Aorta (tissue), 5 donors: Measurements from ENCODE around the gene SPATA32. TPM values are rescaled to one million over a fixed set of nuclear protein-coding genes. Genes with fewer than 3 reads are reported as not detected.

Source experiments
- ATAC-seq: fragments of 200-7000 bp; cut with Tn5 transposase; one replicate; pipeline ENCODE4 v1.9.1; 2022; ENCODE audit warnings: moderate library complexity; ENCODE audit not compliant: low FRiP score
- DNase-seq, 2 donors: peaks; one replicate each; pipeline ENCODE4 v3.0.0-alpha.2; 2020
- H3K27ac ChIP-seq, 2 donors: one replicate each; pipeline ENCODE4 v1.5.1; 2013; ENCODE audit warnings: low read length in 2 of 2, mild to moderate bottlenecking in 2 of 2, moderate library complexity in 2 of 2, control low read depth in 1 of 2, inconsistent platforms in 1 of 2, low read depth in 1 of 2
- H3K27me3 ChIP-seq, 2 donors: one replicate each; pipeline ENCODE4 v1.6.1; 2013; ENCODE audit warnings: control low read depth in 1 of 2, low read length in 1 of 2, mild to moderate bottlenecking in 1 of 2, moderate library complexity in 1 of 2; ENCODE audit not compliant: insufficient read depth in 2 of 2, control insufficient read depth in 1 of 2
- H3K36me3 ChIP-seq, 2 donors: one replicate each; pipeline ENCODE4 v1.6.1; 2013; ENCODE audit warnings: control low read depth in 1 of 2, low read length in 1 of 2, mild to moderate bottlenecking in 1 of 2; ENCODE audit not compliant: insufficient read depth in 2 of 2, control insufficient read depth in 1 of 2
- H3K4me1 ChIP-seq, 2 donors: one replicate each; pipeline ENCODE4 v1.6.1; 2013; ENCODE audit warnings: low read length in 2 of 2, control low read depth in 1 of 2, mild to moderate bottlenecking in 1 of 2, moderate library complexity in 1 of 2; ENCODE audit not compliant: insufficient read depth in 2 of 2, control insufficient read depth in 1 of 2
- H3K4me3 ChIP-seq, 2 donors: one replicate each; pipeline ENCODE4 v1.5.1; 2013; ENCODE audit warnings: low read length in 2 of 2, control low read depth in 1 of 2, mild to moderate bottlenecking in 1 of 2
- H3K9me3 ChIP-seq: one replicate; pipeline ENCODE4 v1.6.1; 2013; ENCODE audit warnings: mild to moderate bottlenecking, low read length; ENCODE audit not compliant: control insufficient read depth
- WGBS, 2 donors: extraction: QIAGEN DNeasy Blood & Tissue Kit; methylation state at CpG; one replicate each; pipeline ENCODE4 v1.1.7; 2013; 5-methylcytosine and 5-hydroxymethylcytosine counted together
- intact Hi-C, 2 donors: fragments of 100-400 bp; cut with DNase I; formaldehyde crosslinking; loops; one replicate each; pipeline versions ENCODE4 v1.14.2 to v1.15.0; 2022
- polyA plus RNA-seq, 2 donors: library from polyadenylated mRNA; stranded (reverse); fragments of 200-250 nt; gene quantifications; one replicate each; pipeline ENCODE4 v1.2.3, GENCODE V29; 2013
- total RNA-seq, 2 donors: library from RNA; stranded (reverse); fragmentation: NEBNext Ultra II Directional; extraction: Animal tissue kit (Norgen Biotek cat#: 25700); gene quantifications; one replicate each; pipeline ENCODE4 v1.2.1, GENCODE V29; 2021
- donor health status: healthy with polysubstance abuse.
- donor health status: Bipolar disorder and iron deficiency.
- donor health status: DM: no; HTN: no; CAD: no.
- donor health status: DM: no; HTN: no; CAD: no.
- donor health status: DM: yes; HTN: yes; CAD: no.

Gene SPATA32
- total and polyA plus RNA-seq, 4 donors, result not detected

DNA sequence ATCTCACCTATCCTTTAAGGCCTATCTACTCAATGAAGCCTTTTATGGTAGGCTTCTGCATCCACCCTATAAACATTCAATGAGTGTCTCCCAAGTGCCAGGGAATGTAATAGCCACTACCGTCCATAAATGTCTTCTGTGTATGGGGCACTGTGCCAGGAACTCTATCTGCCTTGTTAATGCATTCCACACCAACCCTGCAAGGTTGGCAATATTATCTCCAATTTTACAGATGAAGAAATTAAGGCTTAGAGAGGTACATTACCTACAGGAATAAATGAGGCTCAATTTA is 34.9 kb upstream of the SPATA32 start:
- Histone ChIP-seq H3K4me3 (no peak overlapping the region), H3K27ac (no peak overlapping the region), H3K27me3 (no peaks in the 10 kb centered on the region), H3K36me3 (no peaks in the 10 kb centered on the region), H3K9me3 (no peaks in the 10 kb centered on the region), H3K4me1 (peaks cover 8 to 16% of the 10 kb centered on the region in 2 donors)
- ATAC-seq (no peak), DNase-seq (no peak)
- intact Hi-C loops, result no loop called here
- 5 to 7% methylated on average over 1 of the region's 1 CpG for WGBS, 2 donors

DNA sequence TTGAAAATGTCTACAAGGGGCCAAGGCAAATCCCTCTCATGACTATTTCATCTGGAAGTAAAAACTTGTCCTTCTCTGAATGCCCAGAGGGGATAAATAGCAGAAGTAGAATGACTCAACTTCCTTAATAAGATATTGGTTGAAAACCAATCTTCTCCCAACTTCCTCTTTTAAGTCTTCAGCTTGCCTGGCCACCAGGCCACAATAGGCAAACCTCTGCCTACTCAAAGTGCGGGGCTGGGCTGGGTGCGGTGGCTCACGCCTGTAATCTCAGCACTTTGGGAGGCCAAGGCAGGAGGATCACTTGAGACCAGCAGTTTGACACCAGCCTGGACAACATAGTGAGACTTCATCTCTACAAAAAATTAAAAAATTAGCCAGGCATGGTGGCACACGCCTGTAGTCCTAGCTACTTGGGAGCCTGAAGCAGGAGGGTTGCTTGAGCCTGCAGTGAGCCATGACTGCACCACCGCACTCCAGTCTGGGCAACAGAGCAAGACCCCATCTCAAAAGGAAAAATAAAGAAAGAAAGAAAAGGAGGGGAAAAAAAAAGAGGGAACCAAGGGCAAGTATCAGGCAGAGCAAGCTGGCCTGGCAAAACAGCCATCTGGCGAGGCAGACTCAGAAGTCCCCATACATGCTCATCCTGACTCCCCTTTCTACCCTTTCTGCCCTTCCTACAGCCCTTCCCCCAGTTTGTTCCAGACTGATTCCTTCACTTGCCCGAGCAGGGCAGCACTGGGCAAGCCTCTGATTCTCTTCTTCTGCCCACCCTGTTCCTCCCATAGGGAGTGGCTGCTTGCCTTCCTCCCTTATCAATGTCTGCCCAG is 34.3 kb upstream of the SPATA32 start:
- Histone ChIP-seq H3K36me3 (no peaks in the 10 kb centered on the region), H3K27me3 (no peaks in the 10 kb centered on the region), H3K27ac (no peak overlapping the region), H3K4me3 (no peak overlapping the region), H3K4me1 (peaks cover 8 to 16% of the 10 kb centered on the region in 2 donors), H3K9me3 (no peaks in the 10 kb centered on the region)
- intact Hi-C loops, result no loop called here
- 94 to 95% methylated on average over 7 of the region's 7 CpGs for WGBS, 2 donors
- peak; percentile 73 to 75 for DNase-seq
- no peak for ATAC-seq

DNA sequence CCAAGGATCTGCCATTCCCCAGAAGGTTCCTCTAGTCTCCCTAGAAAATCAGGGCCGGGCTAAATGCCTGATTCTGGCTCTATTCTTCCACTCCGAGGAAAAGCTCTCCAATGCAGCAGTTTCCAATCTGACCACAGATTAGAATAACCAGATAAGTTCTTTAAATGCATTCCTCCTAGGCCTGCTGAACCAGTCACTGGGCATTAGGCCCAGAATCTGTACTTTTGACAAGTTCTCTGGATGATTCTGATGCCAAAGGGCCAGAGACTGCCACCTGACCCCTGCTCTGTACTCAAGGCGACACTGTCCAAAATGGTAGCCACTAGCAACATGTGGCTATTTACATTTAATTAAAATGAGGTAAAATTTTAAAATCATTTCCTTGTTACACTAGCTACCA is 32.6 kb upstream of the SPATA32 start:
- Histone ChIP-seq H3K4me3 (no peak overlapping the region), H3K4me1 (peaks cover 8 to 16% of the 10 kb centered on the region in 2 donors), H3K27me3 (no peaks in the 10 kb centered on the region), H3K36me3 (peaks cover 0 to 2% of the 10 kb centered on the region in 2 donors), H3K27ac (peak overlapping the region; percentile 10 to 96), H3K9me3 (no peaks in the 10 kb centered on the region)
- ATAC-seq (peak; percentile 63), DNase-seq (peak; percentile 49 to 69)
- intact Hi-C loops, result loop anchor here in 1 of 2 donors (5.0 kb wide), 1 partner anchor 78 kb away; no protein-coding TSS in a partner anchor
- WGBS, 2 donors, result 4% methylated on average over 3 of the region's 3 CpGs

GRCh38 chr17:45293413-45294211 is 31.7 kb upstream of the SPATA32 start:
- Histone ChIP-seq H3K36me3 (peaks cover 0 to 2% of the 10 kb centered on the region in 2 donors), H3K27ac (peak overlapping the region; percentile 10 to 96), H3K27me3 (no peaks in the 10 kb centered on the region), H3K4me1 (peaks cover 8 to 16% of the 10 kb centered on the region in 2 donors), H3K9me3 (no peaks in the 10 kb centered on the region), H3K4me3 (no peak overlapping the region)
- 6 to 10% methylated on average over 10 of the region's 10 CpGs for WGBS, 2 donors
- DNase-seq, result peak; percentile 92 to 93
- peak; percentile 87 for ATAC-seq
- intact Hi-C loops, result loop anchor here in 1 of 2 donors (5.0 kb wide), 1 partner anchor 79 kb away; no protein-coding TSS in a partner anchor

- peak in 1 of 2 donors; percentile 55 for DNase-seq
- no peaks in the 10 kb centered on the region for H3K27me3 ChIP-seq
- H3K4me3 ChIP-seq, result no peak overlapping the region
- intact Hi-C loops, result loop anchor here in 1 of 2 donors (5.0 kb wide), 1 partner anchor 79 kb away; no protein-coding TSS in a partner anchor
- H3K9me3 ChIP-seq, result no peaks in the 10 kb centered on the region
- peak overlapping the region in 1 of 2 donors; percentile 96 for H3K27ac ChIP-seq
- H3K36me3 ChIP-seq, result peaks cover 0 to 2% of the 10 kb centered on the region in 2 donors
- H3K4me1 ChIP-seq, result peaks cover 8 to 16% of the 10 kb centered on the region in 2 donors
- ATAC-seq, result no peak
- WGBS, 2 donors, result 54 to 57% methylated on average over 12 of the region's 12 CpGs
These were observed 31.0 kb upstream of the SPATA32 start for GRCh38 chr17:45292696-45293412.

DNA sequence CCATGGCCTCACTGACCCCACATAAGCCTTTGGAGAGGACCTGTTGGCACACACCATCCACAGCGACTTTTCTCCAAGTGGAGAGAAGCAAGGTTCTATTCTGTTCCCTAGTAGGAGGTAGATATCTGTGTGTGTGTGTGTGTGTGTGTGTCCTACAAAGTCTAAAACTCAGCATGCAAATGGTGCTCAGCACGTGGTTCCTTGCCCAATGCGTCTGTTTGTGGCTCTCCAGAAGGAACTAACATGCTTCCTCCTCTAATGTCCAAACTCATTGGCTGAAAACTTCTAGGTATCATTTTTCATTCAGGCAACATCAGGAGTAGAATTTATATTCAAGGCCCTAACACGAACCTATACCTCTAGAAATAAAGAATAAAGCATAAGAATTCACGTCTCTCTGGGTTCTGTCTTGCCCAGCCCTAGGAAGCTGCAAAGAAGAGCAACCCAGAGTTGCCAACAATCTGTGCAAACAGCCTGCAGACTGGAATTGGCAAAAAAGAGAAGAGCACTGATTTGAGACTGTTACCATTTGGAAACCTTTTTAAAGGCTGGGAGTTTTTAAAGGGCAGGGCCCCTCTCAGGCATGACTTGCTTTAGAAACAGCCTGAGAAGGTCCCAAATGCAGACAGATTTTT is 29.4 kb upstream of the SPATA32 start:
- peaks cover 0 to 2% of the 10 kb centered on the region in 2 donors for H3K36me3 ChIP-seq
- no peaks in the 10 kb centered on the region for H3K9me3 ChIP-seq
- WGBS, 2 donors, result 24 to 60% methylated on average over 5 of the region's 5 CpGs
- no peak overlapping the region for H3K4me3 ChIP-seq
- H3K4me1 ChIP-seq, result peaks cover 8 to 16% of the 10 kb centered on the region in 2 donors
- no peak overlapping the region for H3K27ac ChIP-seq
- intact Hi-C loops, result loop anchor here in 1 of 2 donors (5.0 kb wide), 1 partner anchor 81 kb away; no protein-coding TSS in a partner anchor
- ATAC-seq (no peak), DNase-seq (peak in 1 of 2 donors; percentile 70)
- H3K27me3 ChIP-seq, result no peaks in the 10 kb centered on the region

DNA sequence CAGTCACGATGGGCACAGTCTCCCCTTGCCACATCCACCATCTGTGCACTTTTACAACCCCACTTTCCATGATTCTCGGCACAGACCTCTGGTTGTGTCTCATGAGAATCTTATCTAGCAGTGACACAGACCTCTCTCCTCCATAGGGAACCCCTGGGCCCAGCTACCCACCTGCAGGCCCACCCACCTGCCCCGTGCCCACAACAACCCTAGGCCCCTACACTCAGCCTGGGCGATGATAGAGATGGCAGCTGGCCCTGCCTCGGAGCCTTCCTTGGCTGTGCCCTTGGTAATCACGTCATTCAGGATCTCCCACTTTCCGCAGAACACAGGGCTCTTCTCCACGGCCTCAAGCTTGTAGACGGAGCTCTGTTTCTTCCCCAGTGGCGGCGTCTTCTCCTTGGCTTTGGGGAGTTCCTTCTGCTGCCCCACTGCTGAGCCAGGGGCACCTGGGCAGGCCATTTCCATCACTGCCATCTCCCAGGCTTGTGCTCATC is 28.4 kb upstream of the SPATA32 start:
- 91 to 95% methylated on average over 11 of the region's 11 CpGs for WGBS, 2 donors
- DNase-seq (no peak), ATAC-seq (no peak)
- intact Hi-C loops, result loop anchor here in 1 of 2 donors (5.0 kb wide), 1 partner anchor 82 kb away; no protein-coding TSS in a partner anchor
- Histone ChIP-seq H3K27me3 (no peaks in the 10 kb centered on the region), H3K4me1 (peaks cover 8 to 10% of the 10 kb centered on the region in 2 donors), H3K4me3 (no peak overlapping the region), H3K36me3 (peaks cover 0 to 2% of the 10 kb centered on the region in 2 donors), H3K27ac (no peak overlapping the region), H3K9me3 (no peaks in the 10 kb centered on the region)
